Measurements from ENCODE around the gene EYS.

DNA sequence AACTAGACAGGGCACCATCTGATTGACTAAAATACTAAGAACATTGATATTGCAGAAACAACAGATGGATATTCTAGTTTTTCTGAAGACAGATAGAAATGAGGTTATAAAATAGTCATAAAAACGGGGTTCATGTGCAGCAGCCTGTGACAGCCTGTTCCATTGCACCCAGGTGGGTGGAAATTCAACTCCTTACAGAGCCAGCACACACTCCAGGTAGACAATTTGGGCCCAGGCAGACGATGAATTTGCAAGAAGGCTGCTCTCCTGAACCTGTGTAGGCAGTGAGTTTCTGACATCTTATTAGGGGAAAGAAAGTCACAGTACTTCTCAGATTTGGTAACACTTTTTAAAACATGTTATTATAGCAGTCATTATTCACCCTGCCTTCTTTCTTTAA is 1657.3 kb downstream of the EYS start:
- no peak for TF ChIP-seq PATZ1 (CRISPR knock-in tag; IDR thresholded peaks at IDR 0.05)
- no peak for TF ChIP-seq NFE2 (CRISPR knock-in tag; IDR thresholded peaks at IDR 0.05)
- TF ChIP-seq JUNB (CRISPR knock-in tag; IDR thresholded peaks at IDR 0.05; ENCODE audit: borderline replicate concordance) = no peak
- TF ChIP-seq, protein P1, sequence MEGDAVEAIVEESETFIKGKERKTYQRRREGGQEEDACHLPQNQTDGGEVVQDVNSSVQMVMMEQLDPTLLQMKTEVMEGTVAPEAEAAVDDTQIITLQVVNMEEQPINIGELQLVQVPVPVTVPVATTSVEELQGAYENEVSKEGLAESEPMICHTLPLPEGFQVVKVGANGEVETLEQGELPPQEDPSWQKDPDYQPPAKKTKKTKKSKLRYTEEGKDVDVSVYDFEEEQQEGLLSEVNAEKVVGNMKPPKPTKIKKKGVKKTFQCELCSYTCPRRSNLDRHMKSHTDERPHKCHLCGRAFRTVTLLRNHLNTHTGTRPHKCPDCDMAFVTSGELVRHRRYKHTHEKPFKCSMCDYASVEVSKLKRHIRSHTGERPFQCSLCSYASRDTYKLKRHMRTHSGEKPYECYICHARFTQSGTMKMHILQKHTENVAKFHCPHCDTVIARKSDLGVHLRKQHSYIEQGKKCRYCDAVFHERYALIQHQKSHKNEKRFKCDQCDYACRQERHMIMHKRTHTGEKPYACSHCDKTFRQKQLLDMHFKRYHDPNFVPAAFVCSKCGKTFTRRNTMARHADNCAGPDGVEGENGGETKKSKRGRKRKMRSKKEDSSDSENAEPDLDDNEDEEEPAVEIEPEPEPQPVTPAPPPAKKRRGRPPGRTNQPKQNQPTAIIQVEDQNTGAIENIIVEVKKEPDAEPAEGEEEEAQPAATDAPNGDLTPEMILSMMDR (CRISPR knock-in tag; IDR thresholded peaks at IDR 0.05) = no peak
- no peak for TF ChIP-seq KAT8 (CRISPR knock-in tag; IDR thresholded peaks at IDR 0.05)
- TF ChIP-seq RFX5 (IDR thresholded peaks at IDR 0.05; ENCODE audit: low read depth, low read length) = no peak
- TF ChIP-seq ZFP90 (CRISPR knock-in tag; IDR thresholded peaks at IDR 0.05; ENCODE audit: borderline replicate concordance) = no peak
- TF ChIP-seq KLF9 (CRISPR knock-in tag; IDR thresholded peaks at IDR 0.05; ENCODE audit: low read depth) = no peak
- no peak for TF ChIP-seq SIN3A (IDR thresholded peaks at IDR 0.05; ENCODE audit: borderline replicate concordance, low read depth, low read length)
- no peak for TF ChIP-seq ZNF800 (CRISPR knock-in tag; IDR thresholded peaks at IDR 0.05)
- TF ChIP-seq ZNF138 (CRISPR knock-in tag; IDR thresholded peaks at IDR 0.05; ENCODE audit: low read depth) = no peak

Data from HepG2 (cell line).